DLD1 (cell line): ENCODE measurements around the gene ALKBH3.

Experiments used
- in situ Hi-C: cut with HindIII; loops from 2 replicates; pipeline ENCODE4 v1.10.0; 2017; ENCODE audit warnings: low sequenced_read_pairs

Gene ALKBH3

DNA sequence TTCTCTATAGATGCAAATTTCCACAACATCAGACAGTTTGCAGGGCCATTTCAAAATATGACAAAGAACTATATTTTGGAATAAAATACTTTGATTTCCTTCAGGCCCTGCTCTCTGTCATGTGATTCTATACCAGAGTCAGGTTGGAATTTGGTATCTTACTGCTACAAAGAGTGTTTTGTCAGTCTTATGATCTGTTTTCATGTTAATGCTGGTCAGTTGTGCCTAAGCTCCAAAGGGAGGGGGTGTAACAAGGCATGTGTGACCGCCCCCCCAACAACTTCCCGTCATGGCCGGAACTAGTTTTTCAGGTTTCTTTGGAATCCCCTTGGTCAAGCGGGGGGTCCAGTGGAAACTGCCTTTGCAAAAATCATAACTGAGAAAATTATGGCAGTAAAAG lies 76.9 kb downstream of the ALKBH3 start:
- in situ Hi-C loops = no loop called here

DNA sequence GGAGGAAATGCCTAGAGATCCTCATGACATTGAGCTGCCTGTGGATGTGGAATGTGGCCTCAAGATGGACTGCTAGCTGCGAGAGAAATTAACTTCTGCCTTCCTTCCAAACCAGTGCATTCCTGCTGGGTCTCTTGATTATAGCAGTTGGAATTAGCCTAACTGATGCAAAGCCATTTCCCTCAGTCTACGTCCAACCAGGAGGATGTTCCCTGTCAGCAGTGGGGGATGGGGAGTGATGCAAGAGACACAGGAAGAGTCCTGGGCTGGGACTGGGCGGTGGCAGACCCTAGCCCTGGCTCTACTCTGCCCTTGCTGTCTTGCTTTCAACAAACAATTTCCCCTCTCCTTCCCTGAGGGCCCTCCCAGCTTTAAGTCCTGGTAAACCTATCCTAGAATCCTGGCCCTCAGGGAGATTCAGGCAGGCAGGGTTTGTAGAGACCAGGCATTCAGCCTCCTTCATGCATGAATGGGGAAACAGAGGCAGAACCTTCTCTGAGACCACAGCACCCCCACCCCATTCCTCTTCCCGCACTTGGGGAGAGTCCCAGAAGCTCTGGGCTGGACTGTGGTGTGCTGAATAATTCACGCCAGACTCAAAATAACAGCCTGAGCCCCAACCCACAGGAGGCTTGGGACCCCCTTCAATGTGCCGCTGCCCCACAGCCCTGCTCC lies 78.8 kb downstream of the ALKBH3 start:
- in situ Hi-C loops = no loop called here

DNA sequence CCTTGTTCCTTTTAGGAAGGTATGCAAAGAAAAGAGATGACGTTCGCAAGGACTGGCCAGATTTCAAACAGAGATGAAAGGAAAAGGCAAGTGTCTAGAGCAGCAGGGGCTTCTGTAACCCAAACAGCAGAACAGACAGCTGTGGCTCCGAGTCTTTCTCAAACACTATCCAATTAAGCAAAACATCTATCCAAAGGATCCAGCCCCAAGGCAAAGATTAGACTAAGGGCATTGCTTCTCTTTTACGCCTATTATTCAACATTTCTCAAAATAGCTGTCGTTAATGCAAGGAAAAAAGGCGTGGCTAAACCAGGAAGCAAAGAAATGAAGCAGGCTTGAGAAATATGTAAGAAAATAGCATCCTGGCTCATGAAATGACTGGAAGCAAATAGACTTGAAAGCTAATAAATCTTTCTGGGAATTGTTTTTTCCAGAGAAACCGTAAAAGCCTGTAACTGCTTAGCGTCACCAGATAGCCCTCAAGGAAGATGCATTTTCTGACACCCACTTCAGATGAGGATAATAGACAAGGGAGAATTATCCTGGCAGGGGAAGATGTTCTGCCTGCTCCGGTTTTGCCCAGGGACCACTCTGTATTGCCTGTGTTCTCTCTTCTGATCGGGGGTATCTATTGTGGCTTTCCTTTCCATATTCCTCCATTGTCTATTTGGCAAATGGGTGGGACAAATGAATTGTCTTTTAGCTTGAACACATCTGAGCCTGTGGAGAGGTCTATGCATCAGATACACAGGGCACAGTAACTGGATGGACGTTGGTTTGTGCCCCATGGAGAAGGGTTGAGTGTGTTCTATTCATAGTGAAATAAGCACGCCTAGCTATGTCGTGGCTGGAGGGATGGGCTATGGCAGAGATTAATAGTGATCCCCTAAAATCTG lies 82.0 kb downstream of the ALKBH3 start:
- in situ Hi-C loops = no loop called here

DNA sequence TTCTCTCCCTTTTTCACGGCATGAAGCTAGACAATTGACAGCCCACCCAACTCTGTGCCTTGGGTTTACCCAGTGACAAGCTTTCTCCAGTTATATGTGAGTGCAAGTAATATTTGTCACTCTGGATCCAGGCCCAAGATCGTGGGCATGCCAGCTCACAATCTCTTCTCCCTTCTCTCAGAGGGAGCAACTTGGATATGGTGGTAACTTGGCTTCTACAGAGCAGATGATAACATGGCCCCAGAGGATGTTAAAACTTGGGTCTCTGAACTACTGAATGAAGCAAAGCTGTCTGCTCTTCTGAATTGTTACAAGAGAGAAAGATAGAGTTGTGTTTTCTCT lies 82.6 kb downstream of the ALKBH3 start:
- in situ Hi-C loops = no loop called here

DNA sequence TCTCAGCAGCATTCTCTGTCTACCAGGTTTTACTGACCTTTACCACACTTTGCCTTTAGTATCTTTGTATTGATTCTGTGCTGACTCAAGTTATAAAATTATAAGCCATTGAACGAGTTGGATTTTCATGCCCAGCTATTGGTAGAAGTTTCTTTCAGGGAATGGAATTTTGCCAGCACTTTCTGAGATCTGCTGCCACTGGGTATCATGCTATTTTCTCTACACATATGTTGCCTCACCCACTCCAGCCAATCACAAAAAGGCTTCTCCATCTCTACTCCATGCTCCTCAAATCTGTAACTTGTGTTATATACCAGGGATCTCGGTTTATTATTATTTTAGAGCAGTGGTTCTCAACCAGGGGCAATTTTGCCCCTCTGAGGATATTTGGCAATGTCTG lies 87.0 kb downstream of the ALKBH3 start:
- in situ Hi-C loops = no loop called here

DNA sequence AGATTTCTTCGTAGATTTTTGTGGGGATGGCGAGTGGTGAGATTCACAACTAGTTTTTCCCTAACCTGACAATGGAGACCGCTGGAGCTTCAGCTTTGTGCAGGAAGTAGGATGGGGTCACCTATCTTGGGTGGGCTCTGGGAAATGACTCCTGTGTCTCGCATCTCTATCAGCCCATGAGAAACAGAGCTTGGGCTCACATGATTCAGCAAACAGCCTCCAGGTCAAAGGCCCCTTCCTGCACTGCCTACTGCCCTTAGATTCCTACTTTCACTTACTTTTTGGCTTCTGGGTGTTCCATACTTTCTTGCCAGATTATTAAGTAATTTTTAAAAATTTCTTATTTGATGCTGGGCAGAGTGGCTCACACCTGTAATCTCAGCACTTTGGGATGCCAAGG lies 88.1 kb downstream of the ALKBH3 start:
- in situ Hi-C loops = no loop called here

DNA sequence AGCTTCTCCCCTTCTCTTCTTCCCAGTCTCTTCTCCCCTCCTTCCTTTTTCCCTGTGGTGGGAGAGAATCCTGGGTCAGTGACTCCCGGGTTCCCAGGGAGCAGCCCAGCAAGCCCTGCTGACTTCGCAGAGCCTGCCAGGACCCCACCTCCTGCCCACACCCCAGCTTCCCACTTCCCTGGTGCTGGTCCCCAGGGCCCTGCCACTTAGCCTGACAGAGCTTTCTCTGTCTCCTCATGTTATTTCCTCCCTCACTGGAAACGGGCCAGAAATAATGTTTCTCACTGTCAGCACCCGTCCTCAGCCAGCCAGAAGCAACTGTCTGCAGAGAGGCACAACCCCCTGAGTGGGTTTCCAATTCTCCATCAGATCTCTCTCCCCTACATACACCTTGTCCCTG lies 88.9 kb downstream of the ALKBH3 start:
- in situ Hi-C loops = no loop called here
